HG03442 (cell line): ENCODE data around the gene SEMA4B.

Source experiments
- ATAC-seq: cut with Tn5 transposase; IDR thresholded peaks from one replicate; pipeline ENCODE4 v1.9.1; 2021; ENCODE audit warnings: mild to moderate bottlenecking, moderate library complexity; ENCODE audit not compliant: unreplicated experiment

SEMA4B gene

GRCh38 chr15:90225047-90225446 is 23.9 kb downstream of the SEMA4B start:
- no peak for ATAC-seq

GRCh38 chr15:90225504-90226234 is 24.5 kb downstream of the SEMA4B start:
- ATAC-seq = no peak

- ATAC-seq = no peak
These were observed 26.2 kb downstream of the SEMA4B start for GRCh38 chr15:90227336-90227735.

GRCh38 chr15:90227816-90228772 is 27.0 kb downstream of the SEMA4B start:
- ATAC-seq = no peak

- ATAC-seq = no peak
These were observed 27.8 kb downstream of the SEMA4B start for GRCh38 chr15:90228960-90229359.

- no peak for ATAC-seq
These were observed 29.0 kb downstream of the SEMA4B start for GRCh38 chr15:90230071-90230494.

- ATAC-seq = no peak
These were observed 29.5 kb downstream of the SEMA4B start for GRCh38 chr15:90230610-90231009.

GRCh38 chr15:90231028-90232017 is 30.2 kb downstream of the SEMA4B start:
- no peak for ATAC-seq

- ATAC-seq = no peak
These were observed 31.1 kb downstream of the SEMA4B start for GRCh38 chr15:90232196-90232595.

- ATAC-seq = no peak
These were observed 31.8 kb downstream of the SEMA4B start for GRCh38 chr15:90232941-90233386.

- peak; percentile 87 for ATAC-seq
These were observed 32.4 kb downstream of the SEMA4B start, which contains the start of gene CIB1 for GRCh38 chr15:90233387-90234095. TSS of gene CIB1 (minus strand) at chr15:90233941. CDS start at chr15:90233885, 56 bp downstream.

GRCh38 chr15:90234096-90234988 is 33.2 kb downstream of the SEMA4B start, which contains the start of gene GDPGP1:
TSS of gene GDPGP1 (plus strand) at chr15:90234209. CDS start at chr15:90240909, 6,700 bp downstream.
- peak; percentile 63 for ATAC-seq

GRCh38 chr15:90239371-90239770 is 38.2 kb downstream of the SEMA4B start:
- no peak for ATAC-seq

- no peak for ATAC-seq
These were observed 39.7 kb downstream of the SEMA4B start for GRCh38 chr15:90240856-90241255.

- no peak for ATAC-seq
These were observed 40.4 kb downstream of the SEMA4B start for GRCh38 chr15:90241343-90242192.

GRCh38 chr15:90243943-90244639 is 43.0 kb downstream of the SEMA4B start:
- ATAC-seq = no peak

GRCh38 chr15:90248789-90249202 is 47.7 kb downstream of the SEMA4B start:
- no peak for ATAC-seq
